Measurements from ENCODE around the gene LPCAT3. TPM values are rescaled to one million over a fixed set of nuclear protein-coding genes. Genes with fewer than 3 reads are reported as not detected.

LPCAT3 gene
- 10 to 100 TPM; 22.4 to 36.5 (median 32.4) TPM for total RNA-seq
- polyA plus RNA-seq, result 10 to 100 TPM; 23.0 to 32.6 TPM

- ATAC-seq (peak; percentile 91 to 96 (median 94)), DNase-seq (peak; percentile 96 to 99 (median 98)), FAIRE-seq (no peak)
- intact Hi-C loops (cut with DNase I), result no loop called here
- Histone ChIP-seq H3K4me1 (peaks cover 13 to 28% (median 16%) of the 10 kb centered on the region in 3 donors), H3K4me3 (peak within 1 kb of the TSS; percentile 47 to 91 (median 69)), H3K27ac (peak within 1 kb of the TSS; percentile 87 to 95 (median 93)), H3K9me3 (no peaks in the 10 kb centered on the region), H3K27me3 (no peaks in the 10 kb centered on the region), H3K36me3 (no peaks in the 10 kb centered on the region)
- peak; percentile 70 to 82 (median 76) for TF ChIP-seq CTCF (IDR thresholded peaks at IDR 0.05)
- WGBS, 2 donors, result 0% methylated on average over 76 to 77 of the region's 77 CpGs
Observed at GRCh38 chr12:7018350-7019042, at the start of gene LPCAT3. Gene LPCAT3 (minus strand): TSS chr12:7018476. CDS start chr12:7018424, 52 bp downstream.

- Histone ChIP-seq H3K27ac (no peak overlapping the region), H3K9me3 (no peaks in the 10 kb centered on the region), H3K36me3 (no peaks in the 10 kb centered on the region), H3K4me1 (peaks cover 0 to 5% (median 0%) of the 10 kb centered on the region in 3 donors), H3K27me3 (no peaks in the 10 kb centered on the region), H3K4me3 (no peak overlapping the region)
- ATAC-seq (no peak), FAIRE-seq (no peak), DNase-seq (no peak)
- WGBS, 2 donors, result 68 to 73% methylated on average over 7 of the region's 7 CpGs
- intact Hi-C loops (cut with DNase I), result no loop called here
- no peak for TF ChIP-seq CTCF (IDR thresholded peaks at IDR 0.05)
Observed at GRCh38 chr12:7067096-7067495, 48.8 kb upstream of the LPCAT3 start.

GRCh38 chr12:7066596-7066995 lies 48.3 kb upstream of the LPCAT3 start:
- Histone ChIP-seq H3K9me3 (no peaks in the 10 kb centered on the region), H3K4me3 (no peak overlapping the region), H3K27me3 (no peaks in the 10 kb centered on the region), H3K27ac (no peak overlapping the region), H3K4me1 (peaks cover 0 to 5% (median 0%) of the 10 kb centered on the region in 3 donors), H3K36me3 (no peaks in the 10 kb centered on the region)
- 70 to 80% methylated on average over 2 of the region's 2 CpGs for WGBS, 2 donors
- TF ChIP-seq CTCF (IDR thresholded peaks at IDR 0.05), result no peak
- intact Hi-C loops (cut with DNase I), result no loop called here
- ATAC-seq (no peak), FAIRE-seq (no peak), DNase-seq (no peak)

- intact Hi-C loops (cut with DNase I), result no loop called here
- ATAC-seq (no peak), FAIRE-seq (no peak), DNase-seq (no peak)
- Histone ChIP-seq H3K36me3 (no peaks in the 10 kb centered on the region), H3K27ac (no peak overlapping the region), H3K27me3 (no peaks in the 10 kb centered on the region), H3K4me3 (no peak overlapping the region), H3K4me1 (peaks cover 0 to 5% (median 0%) of the 10 kb centered on the region in 3 donors), H3K9me3 (no peaks in the 10 kb centered on the region)
- no peak for TF ChIP-seq CTCF (IDR thresholded peaks at IDR 0.05)
- WGBS, 2 donors, result 77 to 79% methylated on average over 7 of the region's 7 CpGs
Observed at GRCh38 chr12:7065073-7065623, 46.9 kb upstream of the LPCAT3 start.

GRCh38 chr12:7064516-7064915 lies 46.2 kb upstream of the LPCAT3 start:
- Histone ChIP-seq H3K27ac (no peak overlapping the region), H3K27me3 (no peaks in the 10 kb centered on the region), H3K9me3 (no peaks in the 10 kb centered on the region), H3K4me3 (no peak overlapping the region), H3K4me1 (peaks cover 0 to 5% (median 5%) of the 10 kb centered on the region in 3 donors), H3K36me3 (no peaks in the 10 kb centered on the region)
- no peak for FAIRE-seq
- DNase-seq, result no peak
- WGBS, 2 donors, result 74 to 80% methylated on average over 3 of the region's 3 CpGs
- no peak for TF ChIP-seq CTCF (IDR thresholded peaks at IDR 0.05)
- intact Hi-C loops (cut with DNase I), result loop anchor here in 1 of 3 donors (5.0 kb wide), 1 partner anchor 33 kb away; no protein-coding TSS in a partner anchor
- no peak for ATAC-seq
